HTR-8/SVneo (cell line): ENCODE data around the gene MAP2K7.
"Not testable (repeated sequence)": the region's sequence is repeated elsewhere in the genome, so short reads cannot be mapped to it uniquely, and the experiment has no call there.

ENCODE experiments used
- DNase-seq: peaks from one replicate; pipeline ENCODE4 v3.0.0; 2011; ENCODE audit warnings: low spot score, mixed read lengths; ENCODE audit not compliant: insufficient read length
- FAIRE-seq: peaks from 2 replicates; lab custom pipeline; 2011; peaks lifted over from hg19 to GRCh38; lab: Jason Lieb, UNC

Gene MAP2K7

GRCh38 chr19:7903244-7904073 lies at the start of gene MAP2K7:
TSS of gene MAP2K7 (plus strand) at chr19:7903877. CDS start at chr19:7903945, 68 bp downstream.
- DNase-seq: peak; percentile 96
- peak; percentile 100 for FAIRE-seq

GRCh38 chr19:7855426-7856108 lies 48.1 kb upstream of the MAP2K7 start:
- DNase-seq: no peak
- no peak for FAIRE-seq

GRCh38 chr19:7856109-7856591 lies 47.5 kb upstream of the MAP2K7 start:
- FAIRE-seq (no peak), DNase-seq (no peak)

- DNase-seq: no peak
- FAIRE-seq: no peak
These were observed 46.7 kb upstream of the MAP2K7 start for GRCh38 chr19:7856679-7857663.

GRCh38 chr19:7857727-7858108 lies 46.0 kb upstream of the MAP2K7 start:
- no peak for FAIRE-seq
- no peak for DNase-seq

- no peak for FAIRE-seq
- no peak for DNase-seq
These were observed 45.4 kb upstream of the MAP2K7 start for GRCh38 chr19:7858109-7858770.

- not testable (repeated sequence) for DNase-seq, FAIRE-seq
These were observed 44.6 kb upstream of the MAP2K7 start for GRCh38 chr19:7859087-7859486.

GRCh38 chr19:7859831-7860713 lies 43.6 kb upstream of the MAP2K7 start:
- DNase-seq (no peak), FAIRE-seq (no peak)

GRCh38 chr19:7860714-7861618 lies 42.7 kb upstream of the MAP2K7 start:
- FAIRE-seq (no peak), DNase-seq (no peak)

GRCh38 chr19:7861619-7862412 lies 41.9 kb upstream of the MAP2K7 start:
- no peak for DNase-seq
- FAIRE-seq: no peak

GRCh38 chr19:7862413-7862951 lies 41.2 kb upstream of the MAP2K7 start:
- FAIRE-seq: no peak
- DNase-seq: no peak

GRCh38 chr19:7863157-7863970 lies 40.3 kb upstream of the MAP2K7 start:
- DNase-seq (no peak), FAIRE-seq (no peak)

- DNase-seq (no peak), FAIRE-seq (no peak)
These were observed 39.5 kb upstream of the MAP2K7 start for GRCh38 chr19:7863971-7864689.

GRCh38 chr19:7864690-7865074 lies 39.0 kb upstream of the MAP2K7 start:
- FAIRE-seq (no peak), DNase-seq (no peak)

GRCh38 chr19:7865262-7865911 lies 38.3 kb upstream of the MAP2K7 start:
- FAIRE-seq (no peak), DNase-seq (no peak)
